PC-3 (cell line): ENCODE measurements around the gene PRKAB2.

Experiments used
- EZH2 ChIP-seq: fragments of 300-600 bp; sonication (generic); IDR thresholded peaks from one replicate; pipeline ENCODE4 v1.6.1; 2017; ENCODE audit warnings: antibody characterized with exemption, mild to moderate bottlenecking, low read length; ENCODE audit not compliant: unreplicated experiment
- EZH2phosphoT487 ChIP-seq: fragments of 300-600 bp; sonication (generic); IDR thresholded peaks from 2 replicates; pipeline ENCODE4 v1.6.1; 2018; ENCODE audit warnings: mild to moderate bottlenecking, antibody characterized with exemption, low read length, borderline replicate concordance
- TF ChIP-seq, protein P1 (sequence below): fragments of 300-600 bp; sonication (generic); conservative IDR thresholded peaks from 2 replicates; pipeline ENCODE4 v1.5.1; 2017; ENCODE audit warnings: antibody characterized with exemption, low read depth, mild to moderate bottlenecking, low read length

GRCh38 chr1:147189514-147189913 is 17.2 kb upstream of the PRKAB2 start:
- TF ChIP-seq, protein P1, sequence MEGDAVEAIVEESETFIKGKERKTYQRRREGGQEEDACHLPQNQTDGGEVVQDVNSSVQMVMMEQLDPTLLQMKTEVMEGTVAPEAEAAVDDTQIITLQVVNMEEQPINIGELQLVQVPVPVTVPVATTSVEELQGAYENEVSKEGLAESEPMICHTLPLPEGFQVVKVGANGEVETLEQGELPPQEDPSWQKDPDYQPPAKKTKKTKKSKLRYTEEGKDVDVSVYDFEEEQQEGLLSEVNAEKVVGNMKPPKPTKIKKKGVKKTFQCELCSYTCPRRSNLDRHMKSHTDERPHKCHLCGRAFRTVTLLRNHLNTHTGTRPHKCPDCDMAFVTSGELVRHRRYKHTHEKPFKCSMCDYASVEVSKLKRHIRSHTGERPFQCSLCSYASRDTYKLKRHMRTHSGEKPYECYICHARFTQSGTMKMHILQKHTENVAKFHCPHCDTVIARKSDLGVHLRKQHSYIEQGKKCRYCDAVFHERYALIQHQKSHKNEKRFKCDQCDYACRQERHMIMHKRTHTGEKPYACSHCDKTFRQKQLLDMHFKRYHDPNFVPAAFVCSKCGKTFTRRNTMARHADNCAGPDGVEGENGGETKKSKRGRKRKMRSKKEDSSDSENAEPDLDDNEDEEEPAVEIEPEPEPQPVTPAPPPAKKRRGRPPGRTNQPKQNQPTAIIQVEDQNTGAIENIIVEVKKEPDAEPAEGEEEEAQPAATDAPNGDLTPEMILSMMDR: no peak
- no peak for TF ChIP-seq EZH2phosphoT487
- no peak for TF ChIP-seq EZH2
